GM12864 (cell line): ENCODE results near the gene ANKRD53.
A peak's percentile ranks its signal among the peaks of the same experiment; 100 is the strongest.

ENCODE experiments used
- DNase-seq: peaks from one replicate; pipeline ENCODE4 v3.0.0-alpha.2; 2011; ENCODE audit warnings: low read depth
- H3K4me3 ChIP-seq: 2 replicates; pipeline ENCODE4 v1.5.1; 2011; ENCODE audit warnings: mild to moderate bottlenecking, low read depth, low read length, control low read depth
- CTCF ChIP-seq: IDR thresholded peaks from 2 replicates; pipeline ENCODE4 v1.5.1; 2011; ENCODE audit warnings: low read depth, mild to moderate bottlenecking, moderate library complexity, low read length, control low read depth, inconsistent platforms; ENCODE audit errors: missing control alignments

Gene ANKRD53

DNA sequence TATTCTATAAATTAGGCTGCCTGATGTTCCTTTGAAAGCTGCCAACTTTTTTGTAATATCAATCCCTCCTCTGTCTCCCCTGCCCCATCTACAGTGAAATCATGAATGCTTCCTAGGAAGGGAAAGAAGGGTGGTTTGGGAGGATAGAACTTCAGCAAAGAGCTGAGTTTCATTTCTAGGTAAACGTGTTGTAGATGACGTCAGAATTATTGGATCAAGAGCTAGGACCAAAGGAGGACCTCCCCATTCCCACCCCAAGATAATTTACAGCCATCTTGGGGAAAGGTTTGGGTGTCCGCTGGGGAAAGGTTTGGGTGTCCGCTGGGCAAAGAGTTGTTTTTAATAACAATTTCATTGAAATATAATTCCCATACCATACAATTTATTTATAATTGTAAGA, 11.2 kb upstream of the ANKRD53 start:
- no peak for TF ChIP-seq CTCF
- no peak for DNase-seq
- H3K4me3 ChIP-seq: no peak overlapping the region

DNA sequence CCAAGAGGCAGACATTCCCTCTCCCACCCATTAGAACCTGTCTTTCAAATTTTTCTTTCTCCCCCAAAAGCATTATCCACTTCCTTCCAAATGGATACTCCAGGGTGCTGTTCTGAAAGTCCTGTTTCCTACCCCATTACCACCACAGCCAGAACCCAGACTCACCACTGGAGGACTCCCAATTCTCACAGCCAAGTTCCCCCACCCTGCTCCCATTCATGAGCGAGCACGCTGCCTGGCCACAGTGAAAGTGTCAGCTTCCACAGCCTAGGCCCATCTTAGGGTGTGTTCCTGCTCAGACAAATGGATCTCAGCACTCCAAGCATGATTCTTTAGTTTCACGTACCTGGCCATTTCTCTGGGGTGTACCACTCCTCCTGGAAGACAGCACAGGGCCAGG, 3.8 kb upstream of the ANKRD53 start:
- TF ChIP-seq CTCF: no peak
- no peak overlapping the region for H3K4me3 ChIP-seq
- no peak for DNase-seq

DNA sequence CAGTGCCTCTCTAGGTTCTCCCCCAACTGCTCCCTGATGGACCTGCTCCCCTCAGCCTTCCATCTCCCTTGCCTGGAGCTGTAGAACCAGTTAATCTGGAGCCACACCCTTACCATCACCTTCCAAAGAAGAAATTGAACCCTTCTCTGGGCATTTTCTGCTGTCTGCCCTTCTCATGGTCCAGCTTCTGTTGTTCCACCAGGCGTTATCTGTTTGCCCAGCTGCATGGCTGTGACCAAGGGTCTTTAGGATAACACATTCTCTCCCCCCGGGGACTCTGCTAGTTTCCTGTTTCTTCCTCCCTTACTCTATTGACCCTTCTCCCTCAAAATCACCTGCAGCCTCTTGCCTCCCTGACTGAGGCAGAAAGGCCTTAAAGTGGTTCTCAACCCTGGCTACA, 3.2 kb upstream of the ANKRD53 start:
- no peak for TF ChIP-seq CTCF
- DNase-seq: no peak
- no peak overlapping the region for H3K4me3 ChIP-seq

DNA sequence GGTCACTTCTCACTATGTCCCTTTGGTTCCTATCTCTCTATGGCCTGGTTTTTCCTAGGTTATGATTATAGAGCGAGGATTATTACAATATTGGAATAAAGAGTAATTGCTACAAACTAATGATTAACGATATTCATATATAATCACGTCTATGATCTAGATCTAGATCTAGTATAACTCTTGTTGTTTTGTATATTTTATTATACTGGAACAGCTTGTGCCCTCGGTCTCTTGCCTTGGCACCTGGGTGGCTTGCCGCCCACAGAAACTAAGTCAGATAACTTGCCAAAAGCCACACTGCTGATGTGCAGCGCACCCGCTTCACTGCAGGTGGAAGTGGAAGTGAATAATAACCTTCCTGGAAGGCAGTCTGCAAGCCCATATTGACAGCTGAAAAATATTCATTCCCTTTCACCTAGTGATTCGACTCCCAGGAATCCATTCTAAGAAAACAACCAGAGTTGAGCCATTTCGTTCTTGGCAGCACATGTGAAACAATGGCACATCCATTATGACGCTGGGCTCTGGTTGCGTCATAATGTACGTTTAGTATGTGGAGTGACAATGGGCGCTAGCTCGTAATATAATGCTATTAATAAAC, 725 bp upstream of the ANKRD53 start:
- H3K4me3 ChIP-seq: peak overlapping the region; percentile 65; the same call in 1 of the 2 replicates
- no peak for DNase-seq
- no peak for TF ChIP-seq CTCF

- H3K4me3 ChIP-seq: no peak overlapping the region
- TF ChIP-seq CTCF: no peak
- DNase-seq: no peak
These were observed 704 bp downstream of the ANKRD53 start for GRCh38 chr2:70979180-70979488.

DNA sequence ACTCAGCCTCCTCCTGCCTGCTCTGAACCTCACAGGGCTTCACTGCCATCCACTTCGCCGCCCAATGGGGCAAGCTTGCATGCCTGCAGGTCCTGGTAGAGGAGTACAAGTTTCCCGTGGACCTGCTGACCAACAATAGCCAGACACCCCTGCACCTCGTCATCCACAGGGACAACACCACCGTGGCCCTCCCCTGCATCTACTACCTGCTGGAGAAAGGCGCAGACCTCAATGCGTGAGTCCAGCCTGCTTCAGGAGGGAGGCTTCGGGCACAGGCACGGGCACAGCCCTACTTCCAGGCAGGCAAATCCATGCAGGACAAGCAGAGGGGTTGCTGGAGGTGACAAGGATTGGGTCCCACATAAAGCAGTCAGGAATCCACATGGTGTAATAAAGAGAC, 1.2 kb downstream of the ANKRD53 start:
- no peak for DNase-seq
- no peak for TF ChIP-seq CTCF
- H3K4me3 ChIP-seq: no peak overlapping the region

GRCh38 chr2:70981421-70981820, 3.0 kb downstream of the ANKRD53 start:
- no peak for TF ChIP-seq CTCF
- DNase-seq: no peak
- no peak overlapping the region for H3K4me3 ChIP-seq
